Loucy (cell line): ENCODE results near the gene VAT1L.

Experiments used
- EZH2phosphoT487 ChIP-seq: fragments of 200-600 bp; IDR thresholded peaks from 2 replicates; pipeline ENCODE4 v1.6.1; 2018; ENCODE audit warnings: antibody characterized with exemption, mild to moderate bottlenecking, moderate library complexity, borderline replicate concordance
- TF ChIP-seq, protein P1 (sequence below): fragments of 200-600 bp; sonication (generic); conservative IDR thresholded peaks from 2 replicates; pipeline ENCODE4 v1.5.1; 2014; ENCODE audit warnings: mild to moderate bottlenecking, antibody characterized with exemption, low read length

- TF ChIP-seq, protein P1, sequence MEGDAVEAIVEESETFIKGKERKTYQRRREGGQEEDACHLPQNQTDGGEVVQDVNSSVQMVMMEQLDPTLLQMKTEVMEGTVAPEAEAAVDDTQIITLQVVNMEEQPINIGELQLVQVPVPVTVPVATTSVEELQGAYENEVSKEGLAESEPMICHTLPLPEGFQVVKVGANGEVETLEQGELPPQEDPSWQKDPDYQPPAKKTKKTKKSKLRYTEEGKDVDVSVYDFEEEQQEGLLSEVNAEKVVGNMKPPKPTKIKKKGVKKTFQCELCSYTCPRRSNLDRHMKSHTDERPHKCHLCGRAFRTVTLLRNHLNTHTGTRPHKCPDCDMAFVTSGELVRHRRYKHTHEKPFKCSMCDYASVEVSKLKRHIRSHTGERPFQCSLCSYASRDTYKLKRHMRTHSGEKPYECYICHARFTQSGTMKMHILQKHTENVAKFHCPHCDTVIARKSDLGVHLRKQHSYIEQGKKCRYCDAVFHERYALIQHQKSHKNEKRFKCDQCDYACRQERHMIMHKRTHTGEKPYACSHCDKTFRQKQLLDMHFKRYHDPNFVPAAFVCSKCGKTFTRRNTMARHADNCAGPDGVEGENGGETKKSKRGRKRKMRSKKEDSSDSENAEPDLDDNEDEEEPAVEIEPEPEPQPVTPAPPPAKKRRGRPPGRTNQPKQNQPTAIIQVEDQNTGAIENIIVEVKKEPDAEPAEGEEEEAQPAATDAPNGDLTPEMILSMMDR: no peak
- TF ChIP-seq EZH2phosphoT487: no peak
Measured at GRCh38 chr16:77956231-77956630, 167.9 kb downstream of the VAT1L start.
